HepG2 (cell line): ENCODE results near the gene GTF2H4. TPM values are rescaled to one million over a fixed set of nuclear protein-coding genes. Genes with fewer than 3 reads are reported as not detected.

ENCODE experiments used
- CHCHD3 ChIP-seq: sonication (generic); formaldehyde crosslinking; IDR thresholded peaks from 2 replicates; pipeline ENCODE4 v1.8.0; 2022; ENCODE audit warnings: mild to moderate bottlenecking, missing genetic modification reagents, moderate library complexity
- E2F2 ChIP-seq: sonication (generic); formaldehyde crosslinking; IDR thresholded peaks from 2 replicates; pipeline ENCODE4 v1.4.0; 2020; ENCODE audit warnings: missing genetic modification reagents, borderline replicate concordance
- ELF4 ChIP-seq: sonication (generic); formaldehyde crosslinking; IDR thresholded peaks from 2 replicates; pipeline ENCODE4 v1.5.0; 2020; ENCODE audit warnings: missing genetic modification reagents, mild to moderate bottlenecking, moderate library complexity, borderline replicate concordance
- ELK4 ChIP-seq: sonication (generic); formaldehyde crosslinking; IDR thresholded peaks from 2 replicates; pipeline ENCODE4 v1.9.0; 2021; ENCODE audit warnings: missing genetic modification reagents, borderline replicate concordance
- KDM5A ChIP-seq: fragments of 200-600 bp; sonication (generic); IDR thresholded peaks from 2 replicates; pipeline ENCODE4 v1.7.0; 2018; ENCODE audit warnings: antibody characterized with exemption, mild to moderate bottlenecking, low read length, borderline replicate concordance
- KLF6 ChIP-seq: IDR thresholded peaks from 2 replicates; pipeline ENCODE4 v1.8.0; 2016; ENCODE audit warnings: missing biosample characterization, missing genetic modification reagents
- RFXANK ChIP-seq: IDR thresholded peaks from 2 replicates; pipeline ENCODE4 v1.6.1; 2016
- SATB2 ChIP-seq: sonication (generic); formaldehyde crosslinking; IDR thresholded peaks from 2 replicates; pipeline ENCODE4 v1.5.0; 2020; ENCODE audit warnings: missing genetic modification reagents
- SIN3A ChIP-seq: IDR thresholded peaks from 2 replicates; pipeline ENCODE4 v1.6.1; 2011; ENCODE audit warnings: low read depth, mild to moderate bottlenecking, control low read depth, low read length, borderline replicate concordance
- ZBTB44 ChIP-seq: sonication (generic); formaldehyde crosslinking; IDR thresholded peaks from 2 replicates; pipeline ENCODE4 v1.4.0; 2020; ENCODE audit warnings: missing genetic modification reagents
- ZNF225 ChIP-seq: sonication (generic); formaldehyde crosslinking; IDR thresholded peaks from 2 replicates; pipeline ENCODE4 v1.4.0; 2020; ENCODE audit warnings: mild to moderate bottlenecking, missing genetic modification reagents
- ZNF367 ChIP-seq: sonication (generic); formaldehyde crosslinking; IDR thresholded peaks from 2 replicates; pipeline ENCODE4 v1.4.0; 2020; ENCODE audit warnings: missing genetic modification reagents, borderline replicate concordance
- ZNF788 ChIP-seq: sonication (generic); formaldehyde crosslinking; IDR thresholded peaks from 2 replicates; pipeline ENCODE4 v1.5.0; 2020; ENCODE audit warnings: mild to moderate bottlenecking, missing genetic modification reagents, borderline replicate concordance
- polyA plus RNA-seq, 8 experiments: library from polyadenylated mRNA; depleted of rRNA in 3 of 8; stranded (reverse) in 7 of 8; unstranded in 1 of 8; fragments of >200 nt; fragmentation: Illumina TruSeq in 4 of 8; extraction: Trizol in 4 of 8; gene quantifications; 2 replicates each; pipeline versions ENCODE4 v1.2.1 to v1.2.3, GENCODE V29; 2011 to 2016; ENCODE audit warnings: low read depth in 4 of 8, missing spikeins in 1 of 8, mixed read lengths in 1 of 8; ENCODE audit not compliant: insufficient read depth in 1 of 8
- total RNA-seq, 5 experiments: library from RNA; depleted of rRNA; stranded (reverse); fragments of >200 nt; fragmentation: Illumina TruSeq; extraction: Trizol; gene quantifications; 2 replicates each; pipeline ENCODE4 v1.2.3, GENCODE V29; 2016; ENCODE audit warnings: low read depth in 1 of 5
- TF ChIP-seq, protein P1 (sequence below): sonication (generic); formaldehyde crosslinking; IDR thresholded peaks from 2 replicates; pipeline ENCODE4; 2020; ENCODE audit warnings: missing genetic modification reagents, mild to moderate bottlenecking, borderline replicate concordance
- TF ChIP-seq, protein P2 (sequence below): sonication (generic); formaldehyde crosslinking; IDR thresholded peaks from 2 replicates; pipeline ENCODE4 v1.8.1; 2023; ENCODE audit warnings: mild to moderate bottlenecking, moderate library complexity, missing genetic modification reagents

GTF2H4 gene
- total and polyA plus RNA-seq, 2 of the 13 experiments (the other 11 are each of a cell fraction or from before 2014, with no cell fraction given), result 15.9 to 49.3 TPM

DNA sequence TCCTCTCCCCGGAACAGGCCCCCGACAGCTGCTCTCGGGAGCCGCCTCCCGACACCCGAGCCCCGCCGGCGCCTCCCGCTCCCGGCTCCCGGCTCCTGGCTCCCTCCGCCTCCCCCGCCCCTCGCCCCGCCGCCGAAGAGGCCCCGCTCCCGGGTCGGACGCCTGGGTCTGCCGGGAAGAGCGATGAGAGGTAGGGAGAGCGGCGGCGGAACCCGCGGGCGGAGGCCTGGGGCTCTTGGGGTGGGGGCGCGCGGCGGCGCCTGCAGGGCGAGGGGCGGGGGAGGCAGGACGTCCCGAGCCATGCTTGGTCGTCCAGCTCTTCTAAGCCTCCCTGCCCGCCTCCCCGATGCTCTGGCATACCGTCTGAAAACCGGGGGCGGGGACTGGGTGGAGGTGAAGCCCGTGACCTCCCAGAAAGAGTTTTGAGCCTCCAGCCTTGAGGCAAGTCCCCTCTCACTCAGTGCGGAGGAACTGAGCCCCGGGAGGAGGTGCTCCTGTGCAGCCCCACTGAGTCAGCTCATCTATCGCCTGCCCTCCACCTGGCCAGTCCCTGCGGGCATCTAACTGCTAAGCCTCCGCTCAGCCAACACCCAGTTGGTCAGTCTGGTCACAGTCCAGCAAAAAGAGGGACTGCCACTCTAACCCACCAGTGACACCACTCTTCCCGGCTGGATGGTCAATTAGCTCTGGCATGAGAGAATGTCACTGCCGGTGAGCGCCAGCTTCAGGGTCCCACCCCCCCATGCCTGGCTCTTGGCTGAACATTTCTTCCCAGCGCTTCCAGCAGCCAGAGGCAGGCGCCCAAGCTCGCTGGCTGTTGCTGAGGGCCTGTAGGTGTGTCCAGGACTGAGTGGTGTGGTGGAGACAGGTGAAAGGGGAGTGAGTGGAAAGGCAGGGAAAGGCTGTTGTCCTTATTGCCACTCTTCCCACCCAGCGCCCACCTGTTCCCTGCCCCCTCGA lies 23.2 kb upstream of the GTF2H4 start (continued):
- TF ChIP-seq, protein P1, sequence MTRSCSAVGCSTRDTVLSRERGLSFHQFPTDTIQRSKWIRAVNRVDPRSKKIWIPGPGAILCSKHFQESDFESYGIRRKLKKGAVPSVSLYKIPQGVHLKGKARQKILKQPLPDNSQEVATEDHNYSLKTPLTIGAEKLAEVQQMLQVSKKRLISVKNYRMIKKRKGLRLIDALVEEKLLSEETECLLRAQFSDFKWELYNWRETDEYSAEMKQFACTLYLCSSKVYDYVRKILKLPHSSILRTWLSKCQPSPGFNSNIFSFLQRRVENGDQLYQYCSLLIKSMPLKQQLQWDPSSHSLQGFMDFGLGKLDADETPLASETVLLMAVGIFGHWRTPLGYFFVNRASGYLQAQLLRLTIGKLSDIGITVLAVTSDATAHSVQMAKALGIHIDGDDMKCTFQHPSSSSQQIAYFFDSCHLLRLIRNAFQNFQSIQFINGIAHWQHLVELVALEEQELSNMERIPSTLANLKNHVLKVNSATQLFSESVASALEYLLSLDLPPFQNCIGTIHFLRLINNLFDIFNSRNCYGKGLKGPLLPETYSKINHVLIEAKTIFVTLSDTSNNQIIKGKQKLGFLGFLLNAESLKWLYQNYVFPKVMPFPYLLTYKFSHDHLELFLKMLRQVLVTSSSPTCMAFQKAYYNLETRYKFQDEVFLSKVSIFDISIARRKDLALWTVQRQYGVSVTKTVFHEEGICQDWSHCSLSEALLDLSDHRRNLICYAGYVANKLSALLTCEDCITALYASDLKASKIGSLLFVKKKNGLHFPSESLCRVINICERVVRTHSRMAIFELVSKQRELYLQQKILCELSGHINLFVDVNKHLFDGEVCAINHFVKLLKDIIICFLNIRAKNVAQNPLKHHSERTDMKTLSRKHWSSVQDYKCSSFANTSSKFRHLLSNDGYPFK (CRISPR knock-in tag), result no peak; the same call in 1 of the 2 replicates
- TF ChIP-seq SIN3A, result peak; percentile 31; the same call in 1 of the 2 replicates
- no peak for TF ChIP-seq ZBTB44 (CRISPR knock-in tag)
- TF ChIP-seq, protein P2, sequence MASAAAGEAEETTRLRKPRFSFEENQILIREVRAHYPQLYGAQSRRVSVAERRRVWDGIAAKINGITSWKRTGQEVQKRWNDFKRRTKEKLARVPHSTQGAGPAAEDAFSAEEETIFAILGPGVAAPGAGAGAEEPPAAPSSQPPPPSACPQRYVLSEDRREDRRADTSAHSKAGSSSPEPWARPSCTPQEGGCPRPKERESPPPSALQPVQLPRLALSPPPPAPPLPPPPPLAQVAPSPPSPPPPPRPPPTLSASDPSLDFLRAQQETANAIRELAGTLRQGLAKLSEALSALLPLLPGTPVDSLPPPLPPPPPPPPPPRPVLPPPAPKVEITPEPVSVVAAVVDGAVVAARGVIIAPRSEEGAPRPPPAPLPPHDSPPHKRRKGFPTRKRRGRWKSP (CRISPR knock-in tag), result no peak
- no peak for TF ChIP-seq SATB2 (CRISPR knock-in tag)
- TF ChIP-seq RFXANK (CRISPR knock-in tag), result no peak
- no peak for TF ChIP-seq ELF4 (CRISPR knock-in tag)
- TF ChIP-seq CHCHD3 (CRISPR knock-in tag), result no peak
- no peak; the same call in 1 of the 2 replicates for TF ChIP-seq KLF6 (CRISPR knock-in tag)
- no peak for TF ChIP-seq ZNF788 (CRISPR knock-in tag)
- no peak for TF ChIP-seq ZNF225 (CRISPR knock-in tag)
- no peak for TF ChIP-seq KDM5A
- TF ChIP-seq E2F2 (CRISPR knock-in tag), result no peak
- no peak for TF ChIP-seq ZNF367 (CRISPR knock-in tag)
- no peak for TF ChIP-seq ELK4 (CRISPR knock-in tag)
